Lung (tissue), 12 donors: ENCODE data around the gene FAM185A. TPM values are rescaled to one million over a fixed set of nuclear protein-coding genes. Genes with fewer than 3 reads are reported as not detected.
A peak's percentile ranks its signal among the peaks of the same experiment; 100 is the strongest.

Experiments used
- ATAC-seq: fragments of 200-7000 bp; cut with Tn5 transposase; one replicate; pipeline ENCODE4 v1.9.1; 2020; ENCODE audit warnings: moderate number of reproducible peaks; ENCODE audit not compliant: insufficient read depth, low FRiP score
- DNase-seq, 3 donors: peaks; one replicate each; pipeline ENCODE4 v3.0.0-alpha.2; 2013 to 2017
- H3K27ac ChIP-seq, 2 donors: one replicate each; pipeline ENCODE4 v1.5.1; 2013; ENCODE audit warnings: mild to moderate bottlenecking in 2 of 2, moderate library complexity in 2 of 2, control low read depth in 1 of 2, inconsistent platforms in 1 of 2, low read depth in 1 of 2, low read length in 1 of 2
- H3K27me3 ChIP-seq, 3 donors: one replicate each; pipeline ENCODE4 v1.5.1; 2013; ENCODE audit warnings: low read length in 2 of 3; ENCODE audit not compliant: control insufficient read depth in 3 of 3, insufficient read depth in 3 of 3
- H3K36me3 ChIP-seq, 4 donors: one replicate each; pipeline ENCODE4 v1.5.1; 2013; ENCODE audit warnings: low read length in 4 of 4, mild to moderate bottlenecking in 1 of 4, moderate library complexity in 1 of 4; ENCODE audit not compliant: control insufficient read depth in 4 of 4, insufficient read depth in 4 of 4
- H3K4me1 ChIP-seq, 5 donors: one replicate each; pipeline ENCODE4 v1.5.1; 2013; ENCODE audit warnings: low read length in 5 of 5, mild to moderate bottlenecking in 2 of 5, moderate library complexity in 1 of 5; ENCODE audit not compliant: control insufficient read depth in 5 of 5, insufficient read depth in 5 of 5
- H3K4me3 ChIP-seq: one replicate; pipeline ENCODE4 v1.5.1; 2013; ENCODE audit warnings: mild to moderate bottlenecking, control low read depth, moderate library complexity
- H3K9ac ChIP-seq, 2 donors: one replicate each; pipeline ENCODE4 v1.5.1; 2013; ENCODE audit warnings: low read length in 2 of 2, control low read depth in 1 of 2; ENCODE audit not compliant: insufficient read depth in 1 of 2
- H3K9me3 ChIP-seq, 4 donors: one replicate each; pipeline ENCODE4 v1.5.1; 2013; ENCODE audit warnings: low read length in 3 of 4, mild to moderate bottlenecking in 1 of 4, moderate library complexity in 1 of 4; ENCODE audit not compliant: control insufficient read depth in 4 of 4, insufficient read depth in 3 of 4
- CTCF ChIP-seq: IDR thresholded peaks from 2 replicates; pipeline ENCODE4 v1.5.1; 2012; ENCODE audit warnings: mild to moderate bottlenecking; ENCODE audit errors: control extremely low read depth, extremely low read depth
- WGBS, 2 donors: extraction: QIAGEN DNeasy Blood & Tissue Kit; methylation state at CpG; one replicate each; pipeline ENCODE4 v1.1.7; 2013; 5-methylcytosine and 5-hydroxymethylcytosine counted together
- polyA plus RNA-seq, 2 donors: library from polyadenylated mRNA; stranded (reverse); fragments of 200-250 nt; gene quantifications; one replicate each; pipeline ENCODE4 v1.2.1, GENCODE V29; 2013
- total RNA-seq, 2 donors: library from RNA; depleted of rRNA in 1 of 2; stranded (reverse); fragments of >200 nt in 1 of 2; gene quantifications; one replicate each; pipeline ENCODE4 v1.2.1, GENCODE V29; 2014 to 2021
- donor health status: control.
- donor health status: control.
- donor health status: Bipolar disorder and iron deficiency.
- donor health status: healthy.
- donor health status: DM: yes; HTN: yes; CAD: no.

Gene FAM185A
- total and polyA plus RNA-seq, 4 donors, result 2.8 to 17.3 (median 8.0) TPM

GRCh38 chr7:102834466-102834865 is 85.7 kb downstream of the FAM185A start:
- H3K27ac ChIP-seq, result no peak overlapping the region
- no peak for DNase-seq
- peaks cover 0 to 30% (median 0%) of the 10 kb centered on the region in 5 donors for H3K4me1 ChIP-seq
- peaks cover 3 to 6% (median 4%) of the 10 kb centered on the region in 4 donors for H3K36me3 ChIP-seq
- no peak for TF ChIP-seq CTCF
- H3K9ac ChIP-seq, result no peak overlapping the region
- H3K9me3 ChIP-seq, result no peaks in the 10 kb centered on the region
- ATAC-seq, result no peak
- WGBS, 2 donors, result 92 to 94% methylated on average over 1 of the region's 1 CpG
- no peaks in the 10 kb centered on the region for H3K27me3 ChIP-seq
- no peak overlapping the region for H3K4me3 ChIP-seq

- Histone ChIP-seq H3K4me3 (no peak overlapping the region), H3K36me3 (peaks cover 2 to 6% (median 4%) of the 10 kb centered on the region in 4 donors), H3K27ac (no peak overlapping the region), H3K4me1 (peaks cover 0 to 30% (median 0%) of the 10 kb centered on the region in 5 donors), H3K9me3 (no peaks in the 10 kb centered on the region), H3K27me3 (no peaks in the 10 kb centered on the region), H3K9ac (no peak overlapping the region)
- 73 to 85% methylated on average over 1 of the region's 1 CpG for WGBS, 2 donors
- DNase-seq (no peak), ATAC-seq (no peak)
- TF ChIP-seq CTCF, result no peak
Measured at GRCh38 chr7:102834999-102835398, 86.2 kb downstream of the FAM185A start.

- Histone ChIP-seq H3K9ac (no peak overlapping the region), H3K9me3 (no peaks in the 10 kb centered on the region), H3K27ac (no peak overlapping the region), H3K4me1 (peaks cover 0 to 42% (median 0%) of the 10 kb centered on the region in 5 donors), H3K4me3 (no peak overlapping the region), H3K27me3 (no peaks in the 10 kb centered on the region), H3K36me3 (peaks cover 0 to 4% (median under 1%) of the 10 kb centered on the region in 4 donors)
- TF ChIP-seq CTCF, result no peak
- DNase-seq, result peak; percentile 24 to 93 (median 93)
- peak; percentile 66 for ATAC-seq
- 77 to 88% methylated on average over 6 of the region's 6 CpGs for WGBS, 2 donors
Measured at GRCh38 chr7:102836191-102836919, 87.6 kb downstream of the FAM185A start.
